Tibial nerve (tissue), 4 donors: ENCODE measurements around the gene B3GALNT2. TPM values are rescaled to one million over a fixed set of nuclear protein-coding genes. Genes with fewer than 3 reads are reported as not detected.

Source experiments
- DNase-seq, 2 donors: peaks; one replicate each; pipeline ENCODE4 v3.0.0-alpha.2; 2019; ENCODE audit warnings: low spot score in 2 of 2
- H3K27ac ChIP-seq, 4 donors: fragments of 200-600 bp; sonication (generic) in 3 of 4; one replicate each; pipeline ENCODE4 v1.5.1; 2017 to 2019; ENCODE audit warnings: mild to moderate bottlenecking in 1 of 4
- H3K27me3 ChIP-seq, 2 donors: fragments of 200-600 bp; sonication (generic) in 1 of 2; one replicate each; pipeline versions ENCODE4 v1.5.1 to v1.6.0; 2017 to 2019
- H3K36me3 ChIP-seq, 3 donors: fragments of 200-600 bp; sonication (generic); one replicate each; pipeline ENCODE4 v1.5.1; 2018 to 2019
- H3K4me1 ChIP-seq, 4 donors: fragments of 200-600 bp; sonication (generic) in 3 of 4; one replicate each; pipeline ENCODE4 v1.5.1; 2017 to 2019
- H3K4me3 ChIP-seq, 4 donors: fragments of 200-600 bp; sonication (generic) in 3 of 4; one replicate each; pipeline ENCODE4 v1.5.1; 2017 to 2019; ENCODE audit warnings: mild to moderate bottlenecking in 1 of 4, moderate library complexity in 1 of 4
- H3K9me3 ChIP-seq, 4 donors: fragments of 200-600 bp; sonication (generic) in 3 of 4; one replicate each; pipeline ENCODE4 v1.5.1; 2017 to 2019
- CTCF ChIP-seq, 5 experiments: fragments of 200-600 bp in 3 of 5; fragments of 450-650 bp in 2 of 5; sonication (generic) in 3 of 5; IDR thresholded peaks; one replicate each; pipeline ENCODE4 v1.5.1; 2016 to 2019; ENCODE audit warnings: antibody characterized with exemption in 5 of 5, mild to moderate bottlenecking in 3 of 5, moderate library complexity in 2 of 5
- EP300 ChIP-seq, 2 donors: sonication (generic); formaldehyde crosslinking; IDR thresholded peaks; one replicate each; pipeline ENCODE4 v1.6.1; 2017; ENCODE audit warnings: antibody characterized with exemption in 2 of 2, mild to moderate bottlenecking in 1 of 2
- POLR2A ChIP-seq, 2 donors: fragments of 450-650 bp; IDR thresholded peaks; one replicate each; pipeline ENCODE4 v1.6.1; 2017; ENCODE audit warnings: antibody characterized with exemption in 2 of 2, mild to moderate bottlenecking in 2 of 2, moderate library complexity in 2 of 2
- WGBS, 2 donors: methylation state at CpG; one replicate each; pipeline ENCODE4 v1.1.5; 2018; 5-methylcytosine and 5-hydroxymethylcytosine counted together
- total RNA-seq, 4 donors: library from RNA; depleted of rRNA; stranded (reverse); fragments of >200 nt; gene quantifications; one replicate each; pipeline ENCODE4 v1.1.0, GENCODE V29; 2016

Gene B3GALNT2
- total RNA-seq, 4 donors from 2014 or later: 17.0 to 27.3 (median 18.1) TPM

- DNase-seq: no peak
- Histone ChIP-seq H3K4me1 (no peaks in the 10 kb centered on the region), H3K36me3 (peaks cover 4 to 34% (median 4%) of the 10 kb centered on the region in 3 donors), H3K4me3 (no peak overlapping the region), H3K27me3 (no peaks in the 10 kb centered on the region), H3K9me3 (no peaks in the 10 kb centered on the region), H3K27ac (no peak overlapping the region)
- TF ChIP-seq POLR2A (IDR thresholded peaks at IDR 0.05) (no peak), EP300 (IDR thresholded peaks at IDR 0.05) (no peak), CTCF (IDR thresholded peaks at IDR 0.05) (no peak)
- 96 to 97% methylated on average over 5 of the region's 5 CpGs for WGBS, 2 donors
Measured at GRCh38 chr1:235495030-235495429, 9.2 kb downstream of the B3GALNT2 start.

DNA sequence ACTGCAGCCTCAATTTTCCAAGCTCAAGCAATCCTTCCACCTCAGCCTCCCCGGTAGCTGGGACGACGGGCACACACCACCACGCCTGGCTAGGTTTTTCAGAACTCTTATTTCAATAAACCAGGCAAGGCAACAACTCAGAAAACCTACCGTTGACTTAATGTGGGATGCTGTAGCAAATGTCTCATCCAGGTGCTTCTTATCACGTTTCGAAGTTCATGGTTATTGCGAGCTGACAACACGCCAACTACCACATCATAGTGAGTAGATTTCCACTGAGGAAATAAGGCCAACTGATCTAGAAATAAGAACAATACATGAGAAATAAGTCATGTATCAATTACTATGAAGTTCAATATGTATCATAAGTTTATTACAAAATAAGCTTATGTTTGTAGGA is 9.7 kb downstream of the B3GALNT2 start:
- DNase-seq: no peak

GRCh38 chr1:235491644-235492043 is 12.6 kb downstream of the B3GALNT2 start:
- Histone ChIP-seq H3K36me3 (peaks cover 4 to 48% (median 4%) of the 10 kb centered on the region in 3 donors), H3K4me1 (no peaks in the 10 kb centered on the region), H3K27me3 (no peaks in the 10 kb centered on the region), H3K4me3 (no peak overlapping the region), H3K9me3 (no peaks in the 10 kb centered on the region), H3K27ac (no peak overlapping the region)
- 83 to 86% methylated on average over 3 of the region's 3 CpGs for WGBS, 2 donors
- TF ChIP-seq CTCF (IDR thresholded peaks at IDR 0.05): no peak
- TF ChIP-seq EP300 (IDR thresholded peaks at IDR 0.05): no peak
- TF ChIP-seq POLR2A (IDR thresholded peaks at IDR 0.05): no peak
- no peak for DNase-seq

More for the DNA sequence above, 9.7 kb downstream of the B3GALNT2 start:
- no peak overlapping the region for H3K27ac ChIP-seq
- H3K27me3 ChIP-seq: no peaks in the 10 kb centered on the region
- H3K4me1 ChIP-seq: no peaks in the 10 kb centered on the region
- whole genome bisulfite sequencing, 2 donors: 97 to 99% methylated on average over 9 of the region's 9 CpGs
- TF ChIP-seq EP300 (IDR thresholded peaks at IDR 0.05) (no peak), POLR2A (IDR thresholded peaks at IDR 0.05) (no peak), CTCF (IDR thresholded peaks at IDR 0.05) (no peak)
- peaks cover 4 to 34% (median 4%) of the 10 kb centered on the region in 3 donors for H3K36me3 ChIP-seq
- H3K4me3 ChIP-seq: no peak overlapping the region
- no peaks in the 10 kb centered on the region for H3K9me3 ChIP-seq

DNA sequence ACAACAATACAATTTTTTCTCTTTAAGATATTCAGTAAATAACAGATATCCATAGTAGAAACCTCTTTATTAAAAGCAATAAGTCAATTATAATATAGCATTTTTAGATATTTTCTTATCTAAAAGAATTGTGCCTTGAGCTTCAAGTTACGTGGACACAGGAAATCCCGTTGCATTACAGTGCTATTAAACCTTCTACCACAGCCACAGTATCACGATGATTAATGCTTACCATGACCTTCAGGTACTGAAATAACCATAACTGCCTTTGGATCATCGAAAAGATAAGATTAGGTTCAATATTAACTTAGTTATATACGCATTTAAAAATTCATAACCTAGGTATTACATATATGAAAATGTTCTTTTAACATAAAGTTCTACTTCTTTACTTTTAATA is 17.9 kb downstream of the B3GALNT2 start:
- Histone ChIP-seq H3K4me1 (no peaks in the 10 kb centered on the region), H3K27me3 (no peaks in the 10 kb centered on the region), H3K9me3 (no peaks in the 10 kb centered on the region), H3K27ac (no peak overlapping the region), H3K36me3 (peaks cover 0 to 46% (median 0%) of the 10 kb centered on the region in 3 donors), H3K4me3 (no peak overlapping the region)
- TF ChIP-seq CTCF (IDR thresholded peaks at IDR 0.05): no peak
- no peak for TF ChIP-seq POLR2A (IDR thresholded peaks at IDR 0.05)
- no peak for TF ChIP-seq EP300 (IDR thresholded peaks at IDR 0.05)
- 72 to 91% methylated on average over 5 of the region's 5 CpGs for WGBS, 2 donors
- no peak for DNase-seq

- no peak for TF ChIP-seq EP300 (IDR thresholded peaks at IDR 0.05)
- no peak for TF ChIP-seq CTCF (IDR thresholded peaks at IDR 0.05)
- TF ChIP-seq POLR2A (IDR thresholded peaks at IDR 0.05): no peak
- H3K36me3 ChIP-seq: peaks cover 0 to 50% (median 0%) of the 10 kb centered on the region in 3 donors
- no peak overlapping the region for H3K27ac ChIP-seq
- no peaks in the 10 kb centered on the region for H3K9me3 ChIP-seq
- DNase-seq: no peak
- no peaks in the 10 kb centered on the region for H3K4me1 ChIP-seq
- H3K27me3 ChIP-seq: no peaks in the 10 kb centered on the region
- no peak overlapping the region for H3K4me3 ChIP-seq
- WGBS, 2 donors: 97 to 98% methylated on average over 2 of the region's 2 CpGs
Measured at GRCh38 chr1:235485558-235485957, 18.7 kb downstream of the B3GALNT2 start.
